Skeletal muscle satellite cell (primary cell): ENCODE measurements around the gene TBL1XR1.
"Not testable (repeated sequence)": the region's sequence is repeated elsewhere in the genome, so short reads cannot be mapped to it uniquely, and the experiment has no call there.

Experiments
- H3K27me3 ChIP-seq: 2 replicates; pipeline ENCODE4 v1.7.0; 2013; ENCODE audit warnings: low read length; ENCODE audit not compliant: control insufficient read depth, insufficient read depth
- H3K36me3 ChIP-seq: 2 replicates; pipeline ENCODE4 v1.7.0; 2013; ENCODE audit warnings: mild to moderate bottlenecking, control low read depth, low read length; ENCODE audit not compliant: insufficient read depth
- H3K4me1 ChIP-seq: 2 replicates; pipeline ENCODE4 v1.7.0; 2013; ENCODE audit warnings: low read length; ENCODE audit not compliant: control insufficient read depth, insufficient read depth
- H3K4me2 ChIP-seq: 2 replicates; pipeline ENCODE4 v1.7.0; 2013; ENCODE audit warnings: mild to moderate bottlenecking, low read length
- H3K4me3 ChIP-seq: 2 replicates; pipeline ENCODE4 v1.7.0; 2013; ENCODE audit warnings: low read length
- H3K9ac ChIP-seq: 2 replicates; pipeline ENCODE4 v1.7.0; 2013; ENCODE audit warnings: mild to moderate bottlenecking, low read depth, low read length, moderate library complexity
- H3K9me3 ChIP-seq: replicated peaks from 2 replicates; pipeline ENCODE4 v1.7.0; 2013; ENCODE audit warnings: mild to moderate bottlenecking, control low read depth, low read length

Gene TBL1XR1

DNA sequence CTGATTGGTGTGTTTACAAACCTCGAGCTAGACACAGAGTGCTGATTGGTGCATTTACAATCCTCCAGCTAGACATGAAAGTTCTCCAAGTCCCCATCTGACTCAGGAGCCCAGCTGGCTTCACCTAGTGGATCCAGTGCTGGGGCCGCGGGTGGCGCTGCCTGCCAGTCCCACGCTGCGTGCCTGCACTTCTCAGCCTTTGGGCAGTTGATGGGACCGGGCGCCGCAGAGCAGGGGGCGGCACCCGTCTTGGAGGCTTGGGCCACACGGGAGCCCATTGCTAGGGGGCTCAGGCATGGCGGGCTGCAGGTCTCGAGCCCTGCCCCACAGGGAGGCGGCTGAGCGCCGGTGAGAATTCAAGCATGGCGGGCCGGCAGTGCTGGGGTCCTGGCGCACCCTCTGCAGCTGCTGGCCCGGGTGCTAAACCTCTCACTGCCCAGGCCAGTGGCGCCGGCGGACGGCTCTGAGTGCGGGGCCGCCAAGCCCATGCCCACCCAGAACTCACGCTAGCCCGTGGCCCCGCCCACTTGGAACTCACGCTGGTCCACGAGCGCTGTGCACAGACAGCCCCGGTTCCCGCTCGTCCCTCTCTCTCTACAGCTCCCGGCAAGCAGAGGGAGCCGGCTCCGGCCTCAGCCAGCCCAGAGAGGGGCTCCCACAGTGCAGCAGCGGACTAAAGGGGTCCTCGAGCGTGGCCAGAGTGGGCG is 6.6 kb upstream of the TBL1XR1 start:
- Histone ChIP-seq H3K9ac (no peak overlapping the region), H3K4me2 (no peak overlapping the region), H3K4me1 (no peaks in the 10 kb centered on the region), H3K9me3 (no peaks in the 10 kb centered on the region), H3K36me3 (no peaks in the 10 kb centered on the region), H3K4me3 (no peak overlapping the region), H3K27me3 (no peaks in the 10 kb centered on the region)

DNA sequence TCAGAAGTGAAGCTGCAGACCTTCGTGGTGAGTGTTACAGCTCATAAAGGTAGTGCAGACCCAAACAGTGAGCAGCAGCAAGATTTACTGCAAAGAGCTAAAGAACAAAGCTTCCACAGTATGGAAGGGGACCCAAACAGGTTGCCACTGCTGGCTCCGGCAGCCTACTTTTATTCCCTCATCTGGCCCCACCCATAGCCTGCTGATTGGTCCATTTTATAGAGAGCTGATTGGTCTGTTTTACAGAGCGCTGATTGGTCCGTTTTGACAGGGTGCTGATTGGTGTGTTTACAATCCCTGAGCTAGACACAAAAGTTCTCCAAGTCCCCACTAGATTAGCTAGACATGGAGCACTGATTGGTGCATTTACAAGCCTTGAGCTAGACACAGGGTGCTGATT is 5.7 kb upstream of the TBL1XR1 start:
- H3K9ac ChIP-seq, H3K4me3 ChIP-seq, H3K9me3 ChIP-seq, H3K4me2 ChIP-seq, H3K36me3 ChIP-seq, H3K27me3 ChIP-seq, H3K4me1 ChIP-seq: not testable (repeated sequence)

DNA sequence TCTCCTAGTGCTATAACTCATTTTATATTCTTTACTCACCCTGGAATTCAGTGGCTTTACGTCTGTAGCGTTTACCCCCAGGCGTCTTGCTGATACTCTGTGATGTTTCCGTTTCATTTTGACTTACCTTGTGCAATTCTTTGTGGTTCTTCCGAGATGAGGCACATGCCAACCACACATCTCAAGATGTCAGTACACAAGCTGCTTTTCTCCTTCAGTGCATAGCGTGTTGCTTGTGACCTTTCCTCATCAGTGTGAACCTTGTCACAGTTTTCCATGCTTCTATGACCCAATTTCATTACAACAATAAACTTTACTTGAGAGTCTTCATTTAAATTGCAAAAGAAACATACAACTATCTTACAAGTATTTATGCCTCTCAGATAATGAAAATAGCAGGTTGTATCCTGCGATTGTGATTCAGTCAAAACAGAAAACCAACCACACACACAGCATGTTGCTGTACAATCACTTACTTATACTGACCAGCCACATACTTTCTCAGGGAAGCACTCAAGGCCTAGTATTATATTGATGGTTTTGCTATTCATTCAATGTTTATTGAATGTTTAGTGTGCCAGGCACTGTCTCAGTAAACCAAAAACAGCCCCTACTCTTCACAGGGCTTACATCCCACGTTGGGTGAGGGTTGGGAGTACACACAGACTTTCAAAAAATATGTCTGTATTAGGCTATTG is 4.6 kb upstream of the TBL1XR1 start:
- Histone ChIP-seq H3K27me3 (no peaks in the 10 kb centered on the region), H3K9ac (no peak overlapping the region), H3K4me2 (no peak overlapping the region), H3K4me3 (no peak overlapping the region), H3K9me3 (no peaks in the 10 kb centered on the region), H3K36me3 (no peaks in the 10 kb centered on the region), H3K4me1 (peaks cover 5% of the 10 kb centered on the region)

DNA sequence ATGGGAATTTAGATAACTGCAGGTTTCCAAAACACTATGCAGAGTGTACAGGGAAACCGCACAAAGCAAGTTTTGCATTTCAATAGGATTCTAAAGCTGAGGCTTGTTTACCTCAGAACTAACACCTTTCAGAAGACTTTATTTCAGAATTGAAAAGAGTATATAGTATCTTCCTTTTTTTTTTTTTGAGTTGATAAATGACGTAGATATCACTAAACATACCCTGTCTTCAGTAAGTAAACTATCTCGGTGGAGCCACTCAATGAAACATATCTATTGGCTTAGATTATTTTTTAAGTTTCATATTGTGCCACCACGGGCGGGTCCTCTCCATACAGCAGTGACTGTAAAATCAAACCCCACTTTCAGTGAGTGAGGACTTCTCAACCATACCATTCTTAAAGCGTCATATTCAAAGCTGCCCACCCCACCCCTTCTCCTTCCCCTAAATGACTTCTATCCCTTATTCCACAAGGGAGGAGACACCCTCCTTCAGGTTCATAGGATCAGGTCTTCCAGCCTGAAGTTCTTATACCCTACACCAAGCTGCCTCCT is 2.0 kb upstream of the TBL1XR1 start:
- Histone ChIP-seq H3K4me3 (no peak overlapping the region), H3K27me3 (no peaks in the 10 kb centered on the region), H3K9ac (no peak overlapping the region), H3K4me1 (peaks cover 14% of the 10 kb centered on the region), H3K4me2 (no peak overlapping the region), H3K36me3 (no peaks in the 10 kb centered on the region), H3K9me3 (no peaks in the 10 kb centered on the region)

DNA sequence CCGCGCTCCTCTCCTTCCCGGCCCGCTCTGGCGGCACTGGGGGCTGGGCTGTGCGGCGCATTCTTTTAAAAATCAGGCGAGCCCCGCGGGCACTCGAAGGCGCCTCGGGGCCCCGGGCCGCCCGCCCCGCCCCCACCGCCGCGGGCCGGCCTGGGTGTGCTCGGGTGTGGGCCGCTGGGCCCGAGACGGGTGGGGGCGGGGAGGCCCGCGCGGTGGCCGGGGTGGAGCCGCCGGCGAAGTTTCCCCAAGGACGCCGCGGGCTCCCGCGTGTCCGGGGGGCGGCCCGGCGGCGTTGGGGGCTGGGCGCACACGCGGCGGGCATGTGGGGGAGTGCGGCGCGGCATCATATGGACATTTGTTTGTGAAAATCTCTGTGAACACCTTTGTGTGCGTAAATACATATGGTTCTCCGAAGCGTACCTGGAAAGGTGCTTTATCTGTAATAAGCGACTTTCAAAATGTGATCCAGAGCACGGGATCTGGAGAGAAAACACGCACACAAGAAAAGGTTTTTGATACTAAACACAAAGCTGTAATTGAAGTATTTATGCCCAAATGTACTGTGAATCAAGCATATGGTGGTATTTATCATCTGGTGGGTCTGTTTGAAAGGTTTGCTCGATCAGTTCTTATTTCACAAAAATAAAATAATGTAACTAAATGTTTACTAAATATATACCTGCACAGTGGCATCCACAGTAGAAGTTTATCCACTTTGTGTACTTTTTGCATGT is 612 bp upstream of the TBL1XR1 start:
- peaks cover 23% of the 10 kb centered on the region for H3K4me1 ChIP-seq

DNA sequence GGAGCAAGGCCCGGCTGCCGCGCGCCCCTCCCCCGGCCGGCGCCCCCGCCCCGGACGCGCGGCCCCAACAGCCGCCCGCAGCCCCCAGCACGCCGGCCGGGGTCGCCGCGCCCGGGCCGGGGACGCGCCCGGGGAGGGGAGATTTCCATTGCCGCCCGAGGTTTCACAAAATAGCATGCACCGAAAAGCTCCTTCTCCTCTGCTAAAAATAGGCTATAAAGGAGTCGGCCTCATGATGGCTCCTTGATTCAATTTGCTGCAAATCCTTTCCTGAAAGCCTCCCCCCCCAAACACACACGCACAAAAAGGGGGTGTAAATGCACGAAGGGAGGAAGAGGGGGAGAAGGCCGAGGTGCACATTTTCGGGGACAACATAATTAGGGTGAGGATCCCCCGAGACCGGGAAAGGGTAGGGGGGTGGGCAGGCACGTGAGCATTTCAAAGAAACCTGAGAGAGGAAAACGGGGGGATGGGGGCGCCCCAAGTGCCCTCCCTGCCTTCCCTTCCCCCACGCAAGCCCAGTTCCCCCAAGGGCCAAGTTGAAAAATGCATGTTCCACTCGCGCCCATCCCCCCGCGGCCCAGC is 734 bp downstream of the TBL1XR1 start:
- Histone ChIP-seq H3K27me3 (no peaks in the 10 kb centered on the region), H3K4me1 (peaks cover 23% of the 10 kb centered on the region), H3K36me3 (no peaks in the 10 kb centered on the region), H3K4me2 (peak overlapping the region; percentile 83), H3K9me3 (no peaks in the 10 kb centered on the region), H3K4me3 (peak overlapping the region; percentile 90), H3K9ac (peak overlapping the region; percentile 94)

More for the DNA sequence above, 612 bp upstream of the TBL1XR1 start:
- Histone ChIP-seq H3K36me3 (no peaks in the 10 kb centered on the region), H3K4me2 (peak overlapping the region; percentile 87), H3K9ac (peak overlapping the region; percentile 87), H3K4me3 (peak overlapping the region; percentile 71), H3K27me3 (no peaks in the 10 kb centered on the region), H3K9me3 (no peaks in the 10 kb centered on the region)

DNA sequence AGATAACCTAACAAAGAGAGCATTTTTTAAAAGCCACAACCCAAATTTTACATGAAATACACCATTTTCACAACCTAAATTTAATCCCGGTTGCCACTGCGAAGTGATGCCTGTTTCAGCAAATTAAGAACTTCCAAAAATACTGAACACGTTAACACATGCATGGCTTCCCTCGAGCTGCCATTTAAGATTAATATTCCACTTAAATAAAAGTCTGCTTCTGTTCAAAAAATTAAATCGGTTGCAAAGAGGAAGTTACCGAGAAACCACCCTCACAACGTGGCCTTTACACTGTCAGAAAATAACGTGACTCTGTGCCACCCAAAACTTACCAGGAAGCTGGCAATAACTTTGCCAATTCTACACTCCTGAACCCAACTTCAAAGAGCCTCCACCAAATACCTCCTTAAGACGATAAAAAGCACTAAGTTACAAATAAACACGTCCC is 1.2 kb downstream of the TBL1XR1 start:
- H3K9ac ChIP-seq = peak overlapping the region; percentile 94
- peak overlapping the region; percentile 90 for H3K4me3 ChIP-seq
- peaks cover 23% of the 10 kb centered on the region for H3K4me1 ChIP-seq
- H3K27me3 ChIP-seq = no peaks in the 10 kb centered on the region
- H3K4me2 ChIP-seq = peak overlapping the region; percentile 83
- H3K9me3 ChIP-seq = no peaks in the 10 kb centered on the region
- no peaks in the 10 kb centered on the region for H3K36me3 ChIP-seq

DNA sequence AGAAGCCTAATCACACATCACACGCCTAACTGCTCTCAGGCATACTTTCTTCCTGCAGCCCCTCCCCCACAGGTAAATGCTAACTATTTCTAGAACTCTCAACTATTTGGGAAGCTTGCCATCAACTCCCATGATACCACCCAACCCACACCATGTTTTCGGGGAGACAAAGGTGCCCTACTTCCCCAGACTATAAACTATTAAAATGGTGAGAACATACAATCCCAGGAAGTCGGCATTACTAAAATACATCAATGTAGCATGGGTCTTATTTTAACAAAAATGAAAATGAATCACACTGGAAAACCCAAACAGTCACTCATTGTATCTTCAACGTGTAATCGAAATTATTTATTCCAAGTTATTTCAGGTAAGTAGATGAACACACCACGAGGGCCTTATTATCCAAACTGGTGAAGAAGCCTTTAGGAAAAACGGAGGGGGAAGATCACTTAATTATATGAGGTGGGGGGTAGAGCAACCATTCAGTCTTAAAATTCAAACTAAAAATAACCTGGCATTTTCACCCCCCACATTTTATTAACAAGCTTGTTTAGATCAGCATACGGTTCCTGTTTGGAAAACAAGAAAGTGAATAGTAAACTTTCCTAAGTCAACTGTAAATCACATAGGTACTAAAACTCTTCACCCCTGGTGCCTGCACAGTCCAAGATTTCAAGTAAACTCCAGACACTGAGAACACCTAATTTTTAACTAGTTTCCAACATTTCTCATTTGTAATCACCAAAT is 1.9 kb downstream of the TBL1XR1 start:
- Histone ChIP-seq H3K4me2 (peak overlapping the region; percentile 83), H3K36me3 (no peaks in the 10 kb centered on the region), H3K9ac (peak overlapping the region; percentile 94), H3K27me3 (no peaks in the 10 kb centered on the region), H3K4me3 (peak overlapping the region; percentile 90), H3K9me3 (no peaks in the 10 kb centered on the region), H3K4me1 (peaks cover 23% of the 10 kb centered on the region)

DNA sequence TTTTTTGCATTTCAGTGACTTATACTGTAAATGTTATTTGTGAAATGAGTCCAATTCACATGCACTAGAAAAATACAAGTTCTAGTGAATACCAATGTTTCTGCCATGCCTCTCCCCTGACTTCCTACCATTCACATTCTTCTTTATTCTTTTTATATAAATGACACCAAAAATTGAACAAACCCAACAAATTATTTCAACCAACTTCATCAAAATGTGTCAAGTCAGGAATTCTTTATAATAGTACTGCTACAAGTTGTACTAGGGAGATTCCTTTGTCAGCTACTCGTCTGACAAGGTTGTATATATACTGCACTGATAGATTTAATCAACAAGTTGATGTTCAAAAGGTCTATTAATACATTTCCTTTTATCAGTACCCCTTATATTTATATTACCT is 3.0 kb downstream of the TBL1XR1 start:
- peak overlapping the region; percentile 83 for H3K4me2 ChIP-seq
- no peaks in the 10 kb centered on the region for H3K27me3 ChIP-seq
- peak overlapping the region; percentile 90 for H3K4me3 ChIP-seq
- H3K36me3 ChIP-seq = no peaks in the 10 kb centered on the region
- H3K9me3 ChIP-seq = no peaks in the 10 kb centered on the region
- H3K4me1 ChIP-seq = peaks cover 23% of the 10 kb centered on the region
- peak overlapping the region; percentile 36 for H3K9ac ChIP-seq

DNA sequence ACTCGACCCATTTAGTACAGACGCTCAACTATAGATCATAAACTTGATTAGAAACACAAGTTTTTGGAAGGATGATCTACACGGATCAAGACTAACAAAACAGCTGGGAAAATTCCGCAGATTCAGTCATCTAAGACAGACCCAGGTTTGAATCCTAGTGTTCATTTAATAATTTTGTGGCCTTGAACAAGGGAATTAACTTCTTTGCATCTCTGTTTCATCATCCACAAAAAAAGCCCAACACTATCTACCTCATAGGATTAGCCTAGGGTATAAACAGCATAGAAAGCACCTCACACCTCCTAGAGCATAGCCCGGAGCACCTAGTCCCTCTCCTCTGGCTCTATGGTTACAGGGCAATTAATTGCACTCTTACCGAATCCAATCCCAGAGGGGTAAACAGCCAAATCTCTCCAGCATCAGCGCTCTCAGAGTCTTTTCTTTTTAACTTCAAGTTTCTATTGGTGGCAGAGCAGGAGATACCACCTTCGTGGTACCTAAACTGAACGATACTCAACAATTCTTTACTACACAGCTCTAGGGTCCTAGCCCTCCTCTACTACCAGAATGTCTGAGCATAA is 3.5 kb downstream of the TBL1XR1 start:
- Histone ChIP-seq H3K4me2 (peak overlapping the region; percentile 83), H3K9ac (peak overlapping the region; percentile 36), H3K27me3 (no peaks in the 10 kb centered on the region), H3K9me3 (no peaks in the 10 kb centered on the region), H3K36me3 (no peaks in the 10 kb centered on the region), H3K4me1 (peaks cover 23% of the 10 kb centered on the region), H3K4me3 (peak overlapping the region; percentile 90)
